ENCODE measurements around the gene PJA1. TPM values are rescaled to one million over a fixed set of nuclear protein-coding genes. Genes with fewer than 3 reads are reported as not detected.

The PJA1 gene
- total RNA-seq, 1 donor from 2014 or later, result 59.5 TPM

- DNase-seq (ENCODE audit: low read depth, low spot score), result no peak
- H3K27ac Mint-ChIP-seq (ENCODE audit: unreplicated experiment), result no peak overlapping the region
These were observed 16.3 kb downstream of the PJA1 start for GRCh38 chrX:69148946-69149345.

GRCh38 chrX:69146739-69147138, 18.5 kb downstream of the PJA1 start:
- H3K9me3 Mint-ChIP-seq, result no peaks in the 10 kb centered on the region
- no peak overlapping the region for H3K4me3 Mint-ChIP-seq
- TF ChIP-seq CTCF (conservative IDR thresholded peaks at IDR 0.05), result no peak
- no peak for DNase-seq (ENCODE audit: low read depth, low spot score)
- H3K36me3 Mint-ChIP-seq (ENCODE audit: low read depth), result no peaks in the 10 kb centered on the region
- H3K4me1 Mint-ChIP-seq, result peaks cover 62% of the 10 kb centered on the region
- H3K27ac Mint-ChIP-seq (ENCODE audit: unreplicated experiment), result no peak overlapping the region
- no peaks in the 10 kb centered on the region for H3K27me3 Mint-ChIP-seq (ENCODE audit: low read depth)

More at GRCh38 chrX:69148946-69149345, 16.3 kb downstream of the PJA1 start:
- Mint-ChIP-seq H3K9me3 (no peaks in the 10 kb centered on the region), H3K27me3 (ENCODE audit: low read depth) (no peaks in the 10 kb centered on the region), H3K36me3 (ENCODE audit: low read depth) (no peaks in the 10 kb centered on the region), H3K4me3 (peak overlapping the region; percentile 34), H3K4me1 (peaks cover 63% of the 10 kb centered on the region)
- TF ChIP-seq CTCF (conservative IDR thresholded peaks at IDR 0.05), result no peak

- no peak overlapping the region for H3K4me3 Mint-ChIP-seq
- no peak for DNase-seq (ENCODE audit: low read depth, low spot score)
- TF ChIP-seq CTCF (conservative IDR thresholded peaks at IDR 0.05), result no peak
- no peaks in the 10 kb centered on the region for H3K9me3 Mint-ChIP-seq
- H3K27me3 Mint-ChIP-seq (ENCODE audit: low read depth), result no peaks in the 10 kb centered on the region
- no peaks in the 10 kb centered on the region for H3K36me3 Mint-ChIP-seq (ENCODE audit: low read depth)
- no peak overlapping the region for H3K27ac Mint-ChIP-seq (ENCODE audit: unreplicated experiment)
- peaks cover 61% of the 10 kb centered on the region for H3K4me1 Mint-ChIP-seq
These were observed 19.5 kb downstream of the PJA1 start for GRCh38 chrX:69145714-69146113.

GRCh38 chrX:69144838-69145680, 20.2 kb downstream of the PJA1 start:
- Mint-ChIP-seq H3K27me3 (ENCODE audit: low read depth) (no peaks in the 10 kb centered on the region), H3K4me1 (peaks cover 58% of the 10 kb centered on the region), H3K9me3 (no peaks in the 10 kb centered on the region), H3K27ac (ENCODE audit: unreplicated experiment) (no peak overlapping the region), H3K36me3 (ENCODE audit: low read depth) (no peaks in the 10 kb centered on the region), H3K4me3 (peak overlapping the region; percentile 24)
- DNase-seq (ENCODE audit: low read depth, low spot score), result no peak
- no peak for TF ChIP-seq CTCF (conservative IDR thresholded peaks at IDR 0.05)

GRCh38 chrX:69143530-69143929, 21.7 kb downstream of the PJA1 start:
- H3K4me1 Mint-ChIP-seq, result peaks cover 58% of the 10 kb centered on the region
- H3K27ac Mint-ChIP-seq (ENCODE audit: unreplicated experiment), result peak overlapping the region; percentile 22
- DNase-seq (ENCODE audit: low read depth, low spot score), result no peak
- H3K4me3 Mint-ChIP-seq, result no peak overlapping the region
- H3K27me3 Mint-ChIP-seq (ENCODE audit: low read depth), result no peaks in the 10 kb centered on the region
- no peak for TF ChIP-seq CTCF (conservative IDR thresholded peaks at IDR 0.05)
- no peaks in the 10 kb centered on the region for H3K36me3 Mint-ChIP-seq (ENCODE audit: low read depth)
- H3K9me3 Mint-ChIP-seq, result no peaks in the 10 kb centered on the region

Data from neural crest cell (in vitro differentiated cells).